MM.1S (cell line): Measurements from ENCODE around the gene GSTCD.
"Not testable (repeated sequence)": the region's sequence is repeated elsewhere in the genome, so short reads cannot be mapped to it uniquely, and the experiment has no call there.

ENCODE experiments used
- EZH2 ChIP-seq: fragments of 300-600 bp; sonication (generic); optimal IDR thresholded peaks from 2 replicates; pipeline ENCODE3; 2017; ENCODE audit warnings: low read depth, mild to moderate bottlenecking, antibody characterized with exemption, low read length, mixed read lengths
- EZH2phosphoT487 ChIP-seq: fragments of 300-600 bp; sonication (generic); IDR thresholded peaks from 2 replicates; pipeline ENCODE4 v1.6.1; 2018; ENCODE audit warnings: antibody characterized with exemption, low read length

GRCh38 chr4:105729895-105730294 lies 21.3 kb downstream of the GSTCD start:
- TF ChIP-seq EZH2phosphoT487, EZH2: not testable (repeated sequence)
